ENCODE results near the gene FAM9C.

The FAM9C gene

GRCh38 chrX:13005661-13006473 lies 38.6 kb downstream of the FAM9C start:
- peak; percentile 60 for DNase-seq

- peak; percentile 59 for DNase-seq
Observed at GRCh38 chrX:13001961-13002671, 42.3 kb downstream of the FAM9C start.

GRCh38 chrX:13001097-13001496 lies 43.3 kb downstream of the FAM9C start:
- no peak for DNase-seq

- peak; percentile 76 for DNase-seq
Observed at GRCh38 chrX:13000301-13000811, 44.1 kb downstream of the FAM9C start.

- DNase-seq = peak; percentile 90
Observed at GRCh38 chrX:12999422-12999821, 45.0 kb downstream of the FAM9C start.

- peak; percentile 43 for DNase-seq
Observed at GRCh38 chrX:12997906-12998687, 46.3 kb downstream of the FAM9C start.

- DNase-seq = no peak
Observed at GRCh38 chrX:12996934-12997435, 47.4 kb downstream of the FAM9C start.

- DNase-seq = no peak
Observed at GRCh38 chrX:12994321-12994720, 50.1 kb downstream of the FAM9C start.

- no peak for DNase-seq
Observed at GRCh38 chrX:12993826-12994225, 50.6 kb downstream of the FAM9C start.

- DNase-seq = no peak
Observed at GRCh38 chrX:12992544-12993118, 51.8 kb downstream of the FAM9C start.

GRCh38 chrX:12991575-12991974 lies 52.8 kb downstream of the FAM9C start:
- DNase-seq = no peak

- no peak for DNase-seq
Observed at GRCh38 chrX:12989461-12989860, 55.0 kb downstream of the FAM9C start.

GRCh38 chrX:12988797-12989196 lies 55.6 kb downstream of the FAM9C start:
- DNase-seq = no peak

GRCh38 chrX:12987900-12988594 lies 56.4 kb downstream of the FAM9C start:
- DNase-seq = no peak

- no peak for DNase-seq
Observed at GRCh38 chrX:12987340-12987739, 57.1 kb downstream of the FAM9C start.

GRCh38 chrX:12986886-12987285 lies 57.5 kb downstream of the FAM9C start:
- no peak for DNase-seq

GRCh38 chrX:12986164-12986779 lies 58.1 kb downstream of the FAM9C start:
- no peak for DNase-seq

All from activated CD4-positive, alpha-beta T cell treated with anti-CD3 and anti-CD28 coated beads, Interleukin-2, amount 50 U/mL, for 16 hours (primary cell).